HAP-1 (cell line): ENCODE data around the gene NACC2.
"Not testable (repeated sequence)": the region's sequence is repeated elsewhere in the genome, so short reads cannot be mapped to it uniquely, and the experiment has no call there.

Source experiments
- DNase-seq, 2 experiments: peaks; one replicate each; pipeline ENCODE4 v3.0.0-alpha.2; 2016 to 2020; ENCODE audit warnings: low spot score in 2 of 2
- H3K27me3 ChIP-seq: fragments of 250-450 bp; sonication (Bioruptor Pico); 2 replicates; pipeline ENCODE4 v1.5.1; 2020; ENCODE audit warnings: low read depth, mild to moderate bottlenecking, moderate library complexity
- H3K36me3 ChIP-seq: fragments of 250-450 bp; sonication (Bioruptor Pico); replicated peaks from 2 replicates; pipeline ENCODE4 v1.5.1; 2020; ENCODE audit warnings: mild to moderate bottlenecking
- H3K4me1 ChIP-seq: fragments of 250-450 bp; sonication (Bioruptor Pico); 2 replicates; pipeline ENCODE4 v1.5.1; 2020; ENCODE audit warnings: mild to moderate bottlenecking
- H3K4me3 ChIP-seq: fragments of 250-450 bp; sonication (Bioruptor Pico); 2 replicates; pipeline ENCODE4 v1.5.1; 2020; ENCODE audit warnings: mild to moderate bottlenecking, moderate library complexity
- H3K9me3 ChIP-seq: fragments of 250-450 bp; sonication (Bioruptor Pico); 2 replicates; pipeline ENCODE4 v1.5.1; 2020; ENCODE audit warnings: mild to moderate bottlenecking, moderate library complexity
- in situ Hi-C: fragments of 300-500 bp; cut with MboI; formaldehyde crosslinking; loops from 3 replicates; pipeline ENCODE4 v1.14.3; 2020; ENCODE audit warnings: low sequenced_read_pairs, inconsistent platforms, mixed read lengths

NACC2 gene

GRCh38 chr9:136111190-136111589 lies 16.1 kb upstream of the NACC2 start:
- Histone ChIP-seq H3K36me3 (peaks cover 16% of the 10 kb centered on the region), H3K27me3 (no peaks in the 10 kb centered on the region), H3K9me3 (no peaks in the 10 kb centered on the region), H3K4me1 (peaks cover 20% of the 10 kb centered on the region), H3K4me3 (no peak overlapping the region)
- in situ Hi-C loops = loop anchor here (5.0 kb wide), 1 partner anchor 149 kb away; the partner anchor contains the start of gene UBAC1
- no peak for DNase-seq

DNA sequence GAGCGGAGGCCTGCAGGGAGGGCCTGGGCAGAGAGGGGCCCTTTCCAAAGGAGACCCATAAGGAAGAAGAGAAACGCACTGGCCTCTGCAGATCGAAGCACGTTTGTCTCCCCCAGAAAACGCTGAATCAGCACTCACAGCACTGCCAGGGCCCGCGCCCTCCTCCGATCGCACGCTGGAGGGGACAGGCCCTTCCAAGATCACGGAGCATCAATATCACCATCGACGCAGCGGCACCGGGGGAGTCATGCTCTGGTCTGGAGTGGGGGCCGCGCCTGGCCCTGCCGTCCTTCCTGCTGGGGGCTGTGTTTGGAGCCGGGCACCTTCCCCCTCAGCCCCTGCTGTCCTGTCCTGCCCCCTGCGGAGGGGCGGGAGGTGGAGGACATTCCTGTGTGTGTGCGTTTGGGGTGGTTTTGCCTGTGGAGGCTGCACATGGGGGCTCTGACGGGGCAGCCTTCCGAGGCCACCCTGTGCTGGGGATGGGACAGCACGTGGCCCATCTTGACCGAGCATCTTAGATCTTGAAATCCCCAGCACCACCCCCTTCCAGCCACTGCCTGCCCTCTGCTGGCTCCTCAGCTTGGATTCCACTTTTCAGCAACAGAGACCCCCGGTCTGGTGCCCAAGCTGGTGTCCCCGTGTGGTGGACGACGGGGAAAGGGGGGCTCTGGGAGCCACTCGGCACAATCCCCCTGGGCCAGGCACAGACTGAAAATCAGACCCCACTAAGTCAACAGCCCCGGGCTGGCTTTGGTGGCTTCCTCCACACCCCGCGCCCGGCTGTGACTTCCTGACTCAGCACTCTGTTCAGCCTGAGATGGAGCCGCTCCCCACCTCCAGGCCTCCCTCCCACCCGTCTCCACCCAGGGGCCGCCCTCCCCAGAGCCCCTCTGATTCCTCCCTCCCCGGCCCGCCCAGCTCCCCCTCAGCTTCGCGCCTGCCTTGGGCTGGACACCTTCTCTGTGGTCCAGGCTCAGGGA lies 15.3 kb upstream of the NACC2 start:
- in situ Hi-C loops = loop anchor here (5.0 kb wide), 1 partner anchor 148 kb away; the partner anchor contains the start of gene UBAC1
- Histone ChIP-seq H3K27me3 (no peaks in the 10 kb centered on the region), H3K36me3 (peaks cover 8% of the 10 kb centered on the region), H3K9me3 (no peaks in the 10 kb centered on the region), H3K4me3 (peak overlapping the region; percentile 24), H3K4me1 (peaks cover 20% of the 10 kb centered on the region)
- peak in 1 of 2 experiments; percentile 40 for DNase-seq

DNA sequence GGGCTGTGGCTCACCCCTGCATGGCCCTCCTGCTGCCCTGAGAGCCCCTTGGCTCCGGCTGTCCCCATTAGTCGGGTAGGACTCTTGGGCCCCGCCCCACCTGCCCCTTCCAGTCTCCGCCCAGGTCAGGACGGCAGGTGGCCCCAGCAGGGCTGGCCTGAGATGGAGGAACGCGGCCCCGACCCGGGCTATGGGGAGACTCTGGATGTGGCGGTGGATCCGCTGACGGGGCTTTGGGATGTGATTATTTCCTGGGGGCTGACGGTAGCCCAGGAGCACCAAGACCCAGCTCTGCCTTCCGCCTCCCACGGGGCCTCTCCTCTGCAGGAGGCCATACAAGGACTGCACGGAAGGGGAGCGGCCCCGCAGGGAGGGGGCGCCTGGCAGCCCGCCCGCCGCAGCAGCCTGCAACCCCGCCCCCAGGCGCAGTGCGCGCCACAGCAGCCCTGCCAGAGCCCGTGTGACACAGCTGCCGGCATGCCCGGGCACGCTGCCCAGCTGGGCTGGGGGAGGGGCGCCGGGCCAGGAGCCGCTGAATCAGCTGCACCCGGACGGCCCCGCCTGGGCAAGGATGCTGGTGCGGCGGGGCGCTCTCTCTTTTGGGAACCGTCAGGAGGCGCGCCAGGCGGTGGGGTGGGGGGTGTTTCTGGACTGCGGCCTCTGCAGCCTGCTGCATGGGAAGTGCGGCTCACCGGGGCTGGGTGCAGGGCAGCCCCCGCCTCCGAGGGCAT lies 14.4 kb upstream of the NACC2 start:
- peak; percentile 79 to 93 for DNase-seq
- peak overlapping the region; percentile 24 for H3K4me3 ChIP-seq
- in situ Hi-C loops = loop anchor here (5.0 kb wide), 1 partner anchor 147 kb away; the partner anchor contains the start of gene UBAC1
- no peaks in the 10 kb centered on the region for H3K27me3 ChIP-seq
- peaks cover under 1% of the 10 kb centered on the region for H3K36me3 ChIP-seq
- peaks cover 24% of the 10 kb centered on the region for H3K4me1 ChIP-seq
- no peaks in the 10 kb centered on the region for H3K9me3 ChIP-seq

DNA sequence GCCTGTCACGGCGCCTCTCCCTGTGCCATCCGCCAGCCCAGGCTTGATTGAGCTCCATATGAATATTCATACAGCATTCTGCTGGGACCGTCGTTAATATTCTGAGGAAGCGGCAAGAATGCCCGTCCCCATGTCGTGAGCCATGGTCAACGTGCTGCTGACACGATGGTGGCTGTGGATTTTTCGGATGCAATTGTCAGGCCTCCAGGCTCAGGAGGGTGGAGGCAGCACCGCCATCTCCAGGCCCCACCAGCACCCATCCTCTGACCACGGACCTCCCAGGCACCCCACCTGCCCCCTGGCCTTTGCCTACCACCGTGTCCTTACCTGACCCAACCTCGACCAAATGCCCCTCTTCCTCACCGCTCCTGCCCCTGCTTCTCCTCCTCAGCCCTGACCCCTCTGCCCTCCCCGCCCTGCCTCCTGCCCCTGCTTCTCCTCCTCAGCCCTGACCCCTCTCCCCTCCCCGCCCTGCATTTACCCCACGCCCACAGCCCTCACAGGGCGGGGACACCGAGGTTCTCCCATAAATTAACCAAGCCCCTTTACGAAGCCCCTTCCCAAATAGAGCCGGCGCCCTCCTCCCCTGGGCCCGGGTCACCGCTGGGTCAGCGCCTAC lies 13.7 kb upstream of the NACC2 start:
- Histone ChIP-seq H3K4me1 (peaks cover 31% of the 10 kb centered on the region), H3K4me3 (peak overlapping the region; percentile 24), H3K27me3 (no peaks in the 10 kb centered on the region), H3K9me3 (no peaks in the 10 kb centered on the region), H3K36me3 (no peaks in the 10 kb centered on the region)
- in situ Hi-C loops = no loop called here
- no peak for DNase-seq

DNA sequence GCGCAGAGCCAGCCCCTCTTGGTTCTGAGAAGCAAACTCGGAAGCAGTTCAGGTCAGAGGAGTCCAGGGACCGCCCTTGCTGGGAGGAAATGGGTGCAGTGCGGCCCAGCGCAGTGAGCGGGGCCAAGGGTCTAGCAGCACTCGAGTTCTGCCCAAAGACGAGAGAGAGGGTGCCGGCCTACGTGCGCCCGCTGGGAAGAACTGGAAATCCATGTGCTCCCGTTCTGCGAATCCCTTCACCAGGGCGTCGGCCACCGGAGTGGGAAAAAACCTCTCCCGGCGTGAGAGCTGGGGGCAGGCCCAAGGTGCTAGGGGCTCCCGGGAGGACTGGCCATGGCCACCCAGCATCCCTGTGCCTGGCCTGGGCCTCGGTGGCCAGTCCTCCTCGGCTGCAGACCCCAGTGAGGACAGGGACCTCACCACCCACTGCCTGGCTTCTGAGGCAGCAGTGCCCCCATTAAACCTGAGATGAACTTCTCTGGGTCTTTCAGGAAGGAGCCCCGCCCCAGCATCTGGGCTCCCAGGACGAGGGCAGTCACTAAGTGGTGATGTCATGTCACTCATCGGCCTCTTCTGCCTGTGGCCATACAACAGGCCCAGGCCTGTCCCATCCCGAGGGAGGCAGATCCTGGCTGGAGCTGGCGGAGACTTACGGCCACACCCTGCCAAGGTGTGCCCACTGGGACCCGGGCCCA lies 13.0 kb upstream of the NACC2 start:
- H3K36me3 ChIP-seq = no peaks in the 10 kb centered on the region
- H3K27me3 ChIP-seq = no peaks in the 10 kb centered on the region
- peak in 1 of 2 experiments; percentile 52 for DNase-seq
- no peaks in the 10 kb centered on the region for H3K9me3 ChIP-seq
- in situ Hi-C loops = no loop called here
- H3K4me1 ChIP-seq = peaks cover 31% of the 10 kb centered on the region
- H3K4me3 ChIP-seq = no peak overlapping the region

GRCh38 chr9:136107155-136107952 lies 12.3 kb upstream of the NACC2 start:
- Histone ChIP-seq H3K9me3 (no peaks in the 10 kb centered on the region), H3K4me1 (peaks cover 31% of the 10 kb centered on the region), H3K27me3 (no peaks in the 10 kb centered on the region), H3K4me3 (no peak overlapping the region), H3K36me3 (no peaks in the 10 kb centered on the region)
- in situ Hi-C loops = no loop called here
- DNase-seq = no peak

DNA sequence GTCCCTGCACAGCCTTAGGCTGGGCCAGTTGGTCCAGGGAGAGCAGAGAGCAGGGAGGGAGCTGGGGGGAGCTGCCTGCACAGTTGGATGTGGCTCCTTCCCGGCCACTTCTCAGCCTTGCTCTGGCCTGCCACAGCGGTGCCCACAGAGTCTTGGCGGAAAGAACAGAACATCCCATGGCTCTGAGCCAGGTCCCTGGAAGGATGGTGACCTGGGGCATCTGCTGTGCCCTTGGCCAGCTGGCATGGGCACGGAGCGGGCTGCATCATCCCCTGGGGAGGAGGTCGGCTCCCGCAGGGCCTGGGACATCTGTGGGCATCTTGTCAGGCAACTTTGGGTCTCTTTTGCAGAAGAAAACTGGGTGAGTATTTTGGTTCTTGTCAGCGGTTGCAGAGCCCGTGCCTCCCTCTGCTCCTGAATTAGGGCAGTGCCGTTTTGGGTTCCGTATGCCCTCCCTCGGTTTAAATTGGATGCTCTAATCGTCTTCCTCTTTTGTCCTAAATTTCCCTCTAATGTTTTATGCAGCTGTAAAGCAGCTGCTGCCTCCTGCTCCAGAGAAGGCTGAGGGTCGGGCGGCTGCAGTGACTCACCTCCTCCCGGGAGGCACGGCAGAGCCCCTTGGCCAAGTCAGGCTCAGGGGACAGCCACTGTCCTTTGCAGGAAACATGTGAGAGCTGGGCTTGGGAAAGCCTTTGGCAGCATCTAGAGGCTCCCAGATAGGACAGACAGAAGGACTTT lies 10.5 kb upstream of the NACC2 start:
- H3K4me3 ChIP-seq = no peak overlapping the region
- no peaks in the 10 kb centered on the region for H3K9me3 ChIP-seq
- no peaks in the 10 kb centered on the region for H3K36me3 ChIP-seq
- DNase-seq = no peak
- peaks cover 34% of the 10 kb centered on the region for H3K4me1 ChIP-seq
- no peaks in the 10 kb centered on the region for H3K27me3 ChIP-seq
- in situ Hi-C loops = no loop called here

GRCh38 chr9:136104916-136105315 lies 9.8 kb upstream of the NACC2 start:
- no peak for DNase-seq
- peaks cover 28% of the 10 kb centered on the region for H3K4me1 ChIP-seq
- H3K4me3 ChIP-seq = no peak overlapping the region
- in situ Hi-C loops = no loop called here
- H3K9me3 ChIP-seq = no peaks in the 10 kb centered on the region
- no peaks in the 10 kb centered on the region for H3K27me3 ChIP-seq
- H3K36me3 ChIP-seq = no peaks in the 10 kb centered on the region

GRCh38 chr9:136104488-136104800 lies 9.4 kb upstream of the NACC2 start:
- Histone ChIP-seq H3K27me3 (no peaks in the 10 kb centered on the region), H3K4me3 (no peak overlapping the region), H3K4me1 (peaks cover 23% of the 10 kb centered on the region), H3K36me3 (no peaks in the 10 kb centered on the region), H3K9me3 (no peaks in the 10 kb centered on the region)
- DNase-seq = peak; percentile 57 to 68
- in situ Hi-C loops = no loop called here

- Histone ChIP-seq H3K4me1 (peaks cover 18% of the 10 kb centered on the region), H3K4me3 (no peak overlapping the region), H3K9me3 (no peaks in the 10 kb centered on the region), H3K36me3 (no peaks in the 10 kb centered on the region), H3K27me3 (no peaks in the 10 kb centered on the region)
- in situ Hi-C loops = no loop called here
- DNase-seq = no peak
Observed at GRCh38 chr9:136103651-136104487, 8.8 kb upstream of the NACC2 start.

DNA sequence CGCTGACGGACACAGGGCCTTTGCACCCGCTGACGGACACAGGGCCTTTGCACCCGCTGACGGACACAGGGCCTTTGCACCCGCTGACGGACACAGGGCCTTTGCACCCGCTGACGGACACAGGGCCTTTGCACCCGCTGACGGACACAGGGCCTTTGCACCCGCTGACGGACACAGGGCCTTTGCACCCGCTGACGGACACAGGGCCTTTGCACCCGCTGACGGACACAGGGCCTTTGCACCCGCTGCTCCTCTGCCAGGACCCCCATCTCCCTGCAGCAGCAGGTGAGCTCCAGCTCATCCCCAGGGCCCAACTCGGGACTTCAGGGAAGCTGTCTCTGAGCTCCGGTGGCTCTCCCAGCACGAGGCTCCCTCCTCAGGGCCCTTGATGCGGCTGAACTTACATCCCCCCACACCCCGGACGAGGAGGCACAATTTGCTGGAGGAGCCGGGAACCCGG lies 6.6 kb upstream of the NACC2 start:
- DNase-seq, H3K9me3 ChIP-seq, H3K4me3 ChIP-seq, in situ Hi-C loops, H3K36me3 ChIP-seq, H3K27me3 ChIP-seq: not testable (repeated sequence)
- peaks cover 15% of the 10 kb centered on the region for H3K4me1 ChIP-seq
